SH-SY5Y (cell line): ENCODE measurements around the gene AADACL3.
A peak's percentile ranks its signal among the peaks of the same experiment; 100 is the strongest.

ENCODE experiments used
- GATA2 ChIP-seq: IDR thresholded peaks from 2 replicates; pipeline ENCODE4 v1.6.1; 2011; ENCODE audit warnings: mild to moderate bottlenecking, low read depth, low read length
- GATA3 ChIP-seq: IDR thresholded peaks from 2 replicates; pipeline ENCODE4 v1.6.1; 2011; ENCODE audit warnings: low read depth, mild to moderate bottlenecking, low read length, moderate library complexity

AADACL3 gene

DNA sequence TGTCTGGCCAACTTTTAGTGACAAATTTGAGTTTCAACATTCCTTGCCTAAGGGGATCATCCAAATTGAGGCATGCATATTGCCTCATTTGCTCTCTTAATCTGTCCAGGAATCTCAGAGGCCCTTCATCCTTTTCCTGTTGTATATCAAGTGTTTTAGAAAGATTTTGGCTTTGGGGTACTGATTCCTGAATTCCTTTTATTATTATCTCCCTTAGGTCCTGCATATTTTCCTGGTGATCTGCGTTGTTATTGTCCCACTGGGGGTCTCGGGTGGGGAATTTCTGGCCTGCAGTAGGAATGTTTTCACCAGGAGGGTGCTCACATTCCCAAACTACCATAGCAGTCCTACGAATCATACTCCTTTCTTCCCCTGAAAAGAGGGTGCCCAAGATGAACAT lies 4.4 kb upstream of the AADACL3 start:
- TF ChIP-seq GATA3 (no peak), GATA2 (no peak)

DNA sequence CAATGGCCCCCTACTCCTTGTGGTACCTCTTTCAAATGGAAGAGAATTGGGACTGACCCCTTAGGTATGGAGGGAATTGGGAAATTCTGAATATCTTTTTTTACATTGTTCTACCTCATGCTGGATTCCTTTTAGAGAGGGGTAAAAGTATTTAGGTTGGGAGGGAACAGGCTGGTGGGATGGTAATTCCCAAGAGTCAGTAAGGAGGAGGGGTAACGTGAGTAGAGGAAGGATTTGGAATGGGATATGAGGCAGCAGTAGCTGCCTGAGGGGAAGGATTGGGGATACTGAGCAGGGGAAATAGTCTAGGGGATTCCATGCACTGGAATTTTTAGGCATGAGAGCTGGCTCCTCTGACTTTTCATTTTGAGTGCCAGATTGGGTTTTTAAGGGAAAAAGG lies 3.8 kb upstream of the AADACL3 start:
- TF ChIP-seq GATA2 = no peak
- TF ChIP-seq GATA3 = no peak

DNA sequence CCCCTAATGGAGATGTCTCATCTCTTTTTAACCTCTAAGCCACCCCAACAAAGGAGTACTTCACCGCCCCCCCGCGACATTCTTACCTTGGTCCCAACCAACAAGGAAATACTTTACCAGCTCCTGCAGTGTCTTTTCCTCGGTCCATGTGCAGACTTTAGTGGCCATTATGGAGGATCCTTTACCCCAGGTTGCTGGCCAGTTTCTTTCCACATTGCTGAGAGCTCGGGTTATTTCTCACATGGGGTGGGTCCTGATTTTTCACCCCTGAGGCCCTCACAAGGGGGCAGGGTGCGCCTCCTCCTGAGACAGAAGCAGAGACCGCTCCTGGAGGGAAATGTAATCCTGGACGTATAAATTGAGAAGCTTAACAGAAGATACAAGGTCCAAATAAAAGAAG lies 3.0 kb upstream of the AADACL3 start:
- TF ChIP-seq GATA3 = no peak
- TF ChIP-seq GATA2 = no peak

DNA sequence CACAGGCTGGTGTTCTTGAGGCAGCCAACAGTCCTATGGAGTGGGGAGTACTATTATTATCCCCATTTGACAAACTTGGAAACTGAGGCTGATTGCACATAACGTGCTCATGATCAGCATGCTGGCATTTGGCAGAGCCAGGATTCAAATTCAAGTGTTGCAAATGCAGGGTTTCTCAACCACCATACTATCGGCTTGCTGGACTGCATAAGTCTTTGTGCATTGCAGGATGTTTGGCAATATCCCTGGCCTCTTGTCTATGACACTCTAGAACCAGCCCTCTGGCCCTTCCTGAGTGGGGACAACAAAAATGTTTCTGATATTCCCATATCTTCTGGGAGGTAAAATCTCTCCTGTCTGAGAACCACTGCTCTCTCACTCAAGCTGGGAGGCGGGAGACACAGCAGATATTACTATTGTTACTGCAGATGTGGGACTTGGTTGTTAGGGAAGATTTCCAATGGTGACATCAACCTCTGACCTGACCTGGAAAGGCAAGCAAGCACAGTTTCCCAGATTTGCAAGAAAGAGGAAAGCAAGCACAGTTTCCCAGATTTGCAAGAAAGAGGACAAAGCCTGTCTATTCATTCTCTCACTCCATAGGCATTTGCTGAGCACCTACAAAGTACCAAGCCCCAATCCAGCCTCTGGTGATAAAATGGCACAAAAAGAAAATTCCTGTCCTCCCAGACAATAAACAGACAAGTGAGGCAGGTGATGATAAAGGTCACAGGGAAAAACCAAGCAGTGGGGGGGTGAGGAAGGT lies 1.0 kb upstream of the AADACL3 start:
- no peak for TF ChIP-seq GATA2
- TF ChIP-seq GATA3 = no peak

DNA sequence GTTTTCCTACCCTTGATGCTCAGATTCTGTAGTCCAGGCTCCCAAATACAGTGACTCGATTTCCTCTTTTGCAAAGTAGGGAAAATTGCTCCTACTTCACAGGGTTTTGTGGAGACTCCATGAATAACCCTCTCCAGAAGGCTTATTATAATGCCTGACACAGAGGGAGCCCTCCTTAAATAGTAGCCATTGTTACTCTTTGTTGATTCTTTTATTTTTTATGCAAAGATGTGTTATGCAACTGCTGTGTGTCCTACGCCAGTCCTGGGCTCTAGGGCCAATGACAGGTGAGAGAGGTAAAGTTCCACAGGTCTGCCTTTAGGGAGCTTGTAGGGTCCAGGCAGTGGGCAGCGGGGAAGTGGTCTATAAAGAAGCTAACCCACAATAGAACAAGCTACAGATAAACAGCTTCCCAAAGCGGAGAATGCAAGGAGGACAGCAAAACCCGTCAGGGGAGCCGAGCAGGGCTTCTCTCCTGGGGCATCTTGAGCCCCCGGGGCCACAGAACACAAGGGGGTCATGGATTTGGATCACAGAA lies 1.5 kb downstream of the AADACL3 start:
- no peak for TF ChIP-seq GATA3
- no peak for TF ChIP-seq GATA2

DNA sequence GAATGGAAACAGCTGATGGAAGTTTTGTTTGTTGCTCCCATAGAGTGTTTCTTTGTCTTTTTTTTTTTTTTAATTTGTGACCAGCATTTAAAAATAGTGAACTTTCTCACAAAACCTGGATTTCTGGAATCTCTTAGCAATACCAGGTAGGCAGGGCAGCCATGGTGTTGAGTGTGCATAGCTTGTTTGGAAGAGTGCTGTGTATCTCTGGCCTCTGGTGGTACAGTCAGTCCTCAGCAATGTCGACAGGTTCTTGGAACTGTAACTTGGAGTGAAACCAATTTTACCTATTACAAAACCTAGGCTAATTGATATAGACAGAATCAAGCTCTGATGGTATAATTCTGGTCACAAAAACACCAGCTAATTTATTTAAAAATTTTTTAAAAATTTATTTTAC lies 6.7 kb downstream of the AADACL3 start:
- TF ChIP-seq GATA3 (no peak), GATA2 (no peak)

DNA sequence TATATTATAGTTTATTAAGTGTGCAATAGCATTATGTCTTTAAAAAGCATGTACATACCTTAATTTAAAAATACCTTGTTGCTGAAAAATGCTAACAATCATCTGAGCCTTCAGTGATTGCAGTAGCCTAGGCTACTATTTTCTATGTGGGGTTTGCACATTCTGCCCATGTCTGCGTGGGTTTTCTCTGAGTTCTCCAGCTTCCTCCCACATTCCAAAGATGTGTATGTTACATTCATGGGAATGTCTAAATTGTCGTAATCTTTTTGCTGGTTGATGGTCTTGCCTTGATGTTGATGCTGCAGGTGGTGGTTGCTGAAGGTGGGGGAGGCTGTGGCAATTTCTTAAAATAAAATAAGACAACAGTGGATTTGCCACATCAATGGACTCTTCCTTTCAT lies 12.5 kb downstream of the AADACL3 start:
- TF ChIP-seq GATA2 (no peak), GATA3 (no peak)

DNA sequence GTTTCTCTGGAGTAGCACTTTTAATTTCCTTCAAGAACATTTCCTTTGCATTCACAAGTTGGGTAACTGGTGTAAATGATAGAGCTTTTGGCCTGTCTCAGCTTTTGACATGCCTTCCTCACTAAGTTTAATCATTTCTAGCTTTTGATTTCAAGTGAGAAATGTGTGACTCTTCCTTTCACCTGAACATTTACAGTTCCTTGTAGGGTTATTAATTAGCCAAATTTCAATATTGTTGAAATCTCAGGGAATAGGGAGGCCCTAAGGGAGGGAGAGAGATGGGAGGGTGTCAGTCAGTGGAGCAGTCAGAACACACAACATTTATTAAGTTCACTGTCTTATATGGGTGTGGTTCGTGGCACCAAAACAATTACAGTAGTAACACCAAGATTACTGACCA lies 14.2 kb downstream of the AADACL3 start:
- TF ChIP-seq GATA2 = no peak
- TF ChIP-seq GATA3 = no peak

DNA sequence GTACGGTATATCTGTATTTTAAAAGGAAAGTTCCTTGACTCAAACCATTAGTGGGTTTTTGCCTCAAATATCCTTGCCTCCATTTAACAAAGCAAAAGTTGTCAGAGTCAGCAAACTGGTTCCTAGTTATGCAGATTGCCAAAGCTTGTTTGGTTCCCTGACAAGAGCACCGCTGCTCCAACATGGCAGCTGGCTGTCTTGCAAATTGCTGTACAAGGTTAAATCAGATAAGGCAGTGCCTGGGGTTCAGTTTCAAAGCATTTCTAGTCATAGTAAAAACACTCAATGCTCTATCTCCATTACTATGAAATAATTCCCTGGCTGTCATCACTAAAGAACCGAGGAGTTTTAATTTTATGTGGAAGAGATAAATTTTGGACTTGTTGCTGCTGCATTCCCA lies 18.7 kb downstream of the AADACL3 start:
- no peak for TF ChIP-seq GATA3

DNA sequence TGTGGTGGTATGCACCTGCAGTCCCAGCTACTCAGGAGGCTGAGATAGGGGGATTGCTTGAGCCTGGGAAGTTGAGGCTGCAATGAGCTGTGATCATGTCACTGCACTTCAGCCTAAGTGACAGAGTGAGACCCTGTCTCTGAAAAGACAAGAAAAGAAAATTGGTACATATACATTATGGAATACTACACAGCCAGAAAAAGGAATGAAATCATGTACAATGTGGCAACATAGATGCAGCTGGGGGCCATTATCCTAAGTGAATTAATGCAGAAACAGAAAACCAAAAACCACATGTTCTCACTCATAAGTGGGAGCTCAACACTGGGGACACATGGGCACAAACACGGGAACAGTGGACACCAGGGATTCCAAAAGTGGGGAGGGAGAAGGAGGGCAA lies 23.0 kb downstream of the AADACL3 start:
- TF ChIP-seq GATA3 (no peak), GATA2 (no peak)

DNA sequence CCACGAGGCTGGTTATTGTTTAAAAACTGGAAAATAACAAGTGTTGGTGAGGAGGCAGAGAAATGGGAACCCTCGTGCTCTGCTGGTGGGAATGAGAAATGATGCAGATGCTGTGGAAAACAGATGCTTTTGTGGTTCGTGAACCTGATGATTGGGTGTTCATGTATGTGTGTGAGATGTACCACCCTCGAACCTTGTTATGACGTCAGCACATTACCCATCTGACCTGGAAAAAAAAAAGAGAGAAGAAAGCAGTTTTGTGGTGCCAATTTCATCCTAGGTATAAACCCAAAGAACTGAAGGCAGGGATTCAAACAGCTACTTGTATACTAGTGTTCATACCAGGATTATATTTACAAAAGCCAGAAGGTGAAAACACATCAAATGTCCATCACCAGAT lies 23.7 kb downstream of the AADACL3 start:
- no peak for TF ChIP-seq GATA2
- TF ChIP-seq GATA3 = no peak

DNA sequence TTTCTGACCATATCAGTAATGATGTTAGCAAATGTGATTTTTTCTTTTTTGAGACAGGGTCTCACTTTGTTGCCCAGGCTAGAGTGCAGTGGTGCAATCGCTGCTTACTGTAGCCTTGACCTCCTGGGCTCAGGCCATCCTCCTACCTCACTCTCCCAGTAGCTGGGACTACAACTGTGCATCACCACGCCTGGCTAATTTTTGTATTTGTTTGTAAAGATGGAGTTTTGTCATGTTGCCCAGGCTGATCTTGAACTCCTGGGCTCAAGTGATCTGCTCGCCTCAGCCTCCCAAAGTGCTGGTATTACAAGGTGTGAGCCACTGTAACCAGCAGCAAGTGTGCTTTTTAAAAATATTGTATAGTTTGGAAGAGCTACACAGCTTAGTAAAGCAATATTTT lies 26.0 kb downstream of the AADACL3 start:
- TF ChIP-seq GATA3 (no peak), GATA2 (no peak)

DNA sequence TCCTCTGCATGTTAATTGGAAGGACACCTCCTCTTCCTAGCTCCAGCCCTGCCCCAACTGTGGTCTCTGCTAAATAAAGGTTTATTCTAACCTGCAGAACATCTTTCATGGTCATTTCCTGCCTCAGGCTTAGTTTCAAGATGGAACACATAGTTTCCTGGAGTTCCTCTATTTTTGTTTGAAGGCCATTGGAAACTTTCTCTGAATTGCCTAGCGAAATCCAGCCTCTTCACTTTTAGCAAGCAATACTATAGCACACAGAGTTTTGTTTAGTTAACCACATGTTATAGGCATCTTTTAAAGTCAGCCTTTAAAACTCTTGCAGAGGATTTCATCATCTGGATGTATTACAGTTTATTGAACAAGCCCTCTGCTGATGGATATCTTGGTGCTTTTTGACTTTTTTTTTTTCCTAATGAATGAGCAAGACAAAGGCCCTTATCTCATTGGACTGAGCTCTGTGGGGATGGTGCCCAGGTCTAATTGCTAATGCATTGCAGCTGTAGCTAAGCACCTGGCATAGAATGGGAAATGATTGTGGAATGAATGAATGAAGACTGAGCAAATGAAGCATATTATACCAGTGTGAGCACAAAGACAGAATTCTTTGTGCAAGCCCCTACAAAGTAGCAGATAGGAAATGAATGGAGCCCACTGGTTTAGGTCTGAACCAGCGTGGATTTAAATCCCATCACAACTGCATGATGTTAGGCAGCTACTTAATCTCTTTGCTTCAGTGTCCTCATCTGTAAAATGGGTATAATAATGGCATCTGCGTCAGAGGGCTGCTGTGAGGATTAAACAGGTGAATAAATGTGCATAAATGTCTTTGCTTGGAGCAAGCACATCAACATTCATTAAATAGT lies 29.4 kb downstream of the AADACL3 start:
- TF ChIP-seq GATA2 (peak; percentile 90), GATA3 (peak; percentile 88)

DNA sequence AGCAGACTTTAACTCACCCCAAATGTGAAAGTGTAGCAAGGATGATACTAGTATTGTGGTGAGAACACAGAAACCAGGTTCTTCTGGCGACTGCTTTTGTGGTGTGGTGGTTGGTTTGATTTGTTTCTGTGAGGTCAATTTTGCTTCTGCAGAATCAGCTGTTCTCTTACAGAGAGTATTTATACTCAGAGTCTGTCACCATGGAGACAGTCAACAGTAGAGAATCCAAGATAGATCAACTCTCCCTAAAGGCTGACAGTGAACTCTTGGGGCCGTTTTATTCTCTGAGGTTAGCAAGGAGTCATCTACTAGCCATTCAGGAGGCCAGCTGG lies 30.0 kb downstream of the AADACL3 start, which contains the start of gene CFAP107:
Gene CFAP107 (plus strand): TSS at position 209 of the 332 bp plus-strand sequence. CDS start 231 bp downstream, outside the sequence.
- TF ChIP-seq GATA3 (no peak), GATA2 (no peak)
